HepG2 (cell line): ENCODE data around the gene LRBA.

Experiments used
- ARNTL ChIP-seq: sonication (generic); formaldehyde crosslinking; IDR thresholded peaks from 2 replicates; pipeline ENCODE4 v1.4.0; 2020; ENCODE audit warnings: mild to moderate bottlenecking, missing genetic modification reagents
- ETV6 ChIP-seq: sonication (generic); formaldehyde crosslinking; conservative IDR thresholded peaks from 2 replicates; pipeline ENCODE4 v1.4.0; 2020; ENCODE audit warnings: missing genetic modification reagents
- GTF2F1 ChIP-seq: fragments of 150-350 bp; IDR thresholded peaks from 2 replicates; pipeline ENCODE4 v1.6.1; 2014; ENCODE audit warnings: low read length
- RFX5 ChIP-seq: IDR thresholded peaks from 2 replicates; pipeline ENCODE4 v1.6.1; 2011; ENCODE audit warnings: low read depth, low read length, improper control_type of control experiment
- ZNF883 ChIP-seq: sonication (generic); formaldehyde crosslinking; IDR thresholded peaks from 2 replicates; pipeline ENCODE4 v1.5.1; 2020; ENCODE audit warnings: mild to moderate bottlenecking, missing genetic modification reagents; ENCODE audit errors: not compliant biosample characterization
- TF ChIP-seq, protein P1 (sequence below): sonication (generic); formaldehyde crosslinking; IDR thresholded peaks from 2 replicates; pipeline ENCODE4 v1.5.0; 2020; ENCODE audit warnings: mild to moderate bottlenecking, missing genetic modification reagents, moderate library complexity
- TF ChIP-seq, protein P2 (sequence below): fragments of 450-650 bp; IDR thresholded peaks from 2 replicates; pipeline ENCODE4 v1.6.1; 2017; ENCODE audit warnings: mild to moderate bottlenecking

DNA sequence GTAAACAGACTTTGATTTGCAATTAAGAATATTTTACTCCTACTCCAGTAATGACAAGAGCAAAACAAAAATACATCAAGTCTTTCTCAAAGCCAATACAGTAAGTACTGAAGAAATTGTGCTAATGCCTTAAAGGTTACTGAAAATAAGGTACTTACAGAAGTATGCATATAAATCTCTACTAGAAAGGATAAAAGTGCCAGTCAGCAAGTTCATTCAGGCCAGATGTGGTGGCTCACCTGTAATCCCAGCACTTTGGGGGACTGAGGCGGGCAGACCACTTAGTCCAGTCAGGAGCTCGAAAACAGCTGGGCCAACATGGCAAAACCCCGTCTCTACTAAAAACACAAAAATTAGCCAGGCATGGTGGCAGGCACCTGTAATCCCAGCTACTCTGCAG lies 27.9 kb downstream of the LRBA start:
- TF ChIP-seq RFX5 (no peak), ZNF883 (CRISPR knock-in tag) (no peak), ETV6 (CRISPR knock-in tag) (no peak), GTF2F1 (no peak), ARNTL (CRISPR knock-in tag) (no peak)
- TF ChIP-seq, protein P1, sequence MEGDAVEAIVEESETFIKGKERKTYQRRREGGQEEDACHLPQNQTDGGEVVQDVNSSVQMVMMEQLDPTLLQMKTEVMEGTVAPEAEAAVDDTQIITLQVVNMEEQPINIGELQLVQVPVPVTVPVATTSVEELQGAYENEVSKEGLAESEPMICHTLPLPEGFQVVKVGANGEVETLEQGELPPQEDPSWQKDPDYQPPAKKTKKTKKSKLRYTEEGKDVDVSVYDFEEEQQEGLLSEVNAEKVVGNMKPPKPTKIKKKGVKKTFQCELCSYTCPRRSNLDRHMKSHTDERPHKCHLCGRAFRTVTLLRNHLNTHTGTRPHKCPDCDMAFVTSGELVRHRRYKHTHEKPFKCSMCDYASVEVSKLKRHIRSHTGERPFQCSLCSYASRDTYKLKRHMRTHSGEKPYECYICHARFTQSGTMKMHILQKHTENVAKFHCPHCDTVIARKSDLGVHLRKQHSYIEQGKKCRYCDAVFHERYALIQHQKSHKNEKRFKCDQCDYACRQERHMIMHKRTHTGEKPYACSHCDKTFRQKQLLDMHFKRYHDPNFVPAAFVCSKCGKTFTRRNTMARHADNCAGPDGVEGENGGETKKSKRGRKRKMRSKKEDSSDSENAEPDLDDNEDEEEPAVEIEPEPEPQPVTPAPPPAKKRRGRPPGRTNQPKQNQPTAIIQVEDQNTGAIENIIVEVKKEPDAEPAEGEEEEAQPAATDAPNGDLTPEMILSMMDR (CRISPR knock-in tag), result no peak
- TF ChIP-seq, protein P2, sequence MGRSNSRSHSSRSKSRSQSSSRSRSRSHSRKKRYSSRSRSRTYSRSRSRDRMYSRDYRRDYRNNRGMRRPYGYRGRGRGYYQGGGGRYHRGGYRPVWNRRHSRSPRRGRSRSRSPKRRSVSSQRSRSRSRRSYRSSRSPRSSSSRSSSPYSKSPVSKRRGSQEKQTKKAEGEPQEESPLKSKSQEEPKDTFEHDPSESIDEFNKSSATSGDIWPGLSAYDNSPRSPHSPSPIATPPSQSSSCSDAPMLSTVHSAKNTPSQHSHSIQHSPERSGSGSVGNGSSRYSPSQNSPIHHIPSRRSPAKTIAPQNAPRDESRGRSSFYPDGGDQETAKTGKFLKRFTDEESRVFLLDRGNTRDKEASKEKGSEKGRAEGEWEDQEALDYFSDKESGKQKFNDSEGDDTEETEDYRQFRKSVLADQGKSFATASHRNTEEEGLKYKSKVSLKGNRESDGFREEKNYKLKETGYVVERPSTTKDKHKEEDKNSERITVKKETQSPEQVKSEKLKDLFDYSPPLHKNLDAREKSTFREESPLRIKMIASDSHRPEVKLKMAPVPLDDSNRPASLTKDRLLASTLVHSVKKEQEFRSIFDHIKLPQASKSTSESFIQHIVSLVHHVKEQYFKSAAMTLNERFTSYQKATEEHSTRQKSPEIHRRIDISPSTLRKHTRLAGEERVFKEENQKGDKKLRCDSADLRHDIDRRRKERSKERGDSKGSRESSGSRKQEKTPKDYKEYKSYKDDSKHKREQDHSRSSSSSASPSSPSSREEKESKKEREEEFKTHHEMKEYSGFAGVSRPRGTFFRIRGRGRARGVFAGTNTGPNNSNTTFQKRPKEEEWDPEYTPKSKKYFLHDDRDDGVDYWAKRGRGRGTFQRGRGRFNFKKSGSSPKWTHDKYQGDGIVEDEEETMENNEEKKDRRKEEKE, result no peak
